ENCODE data around the gene G0S2. TPM values are rescaled to one million over a fixed set of nuclear protein-coding genes. Genes with fewer than 3 reads are reported as not detected.

Gene G0S2
- total and polyA plus RNA-seq, 9 of the 15 experiments (the other 6 are each of a cell fraction or from before 2014, with no cell fraction given) = 0.18 to 65.6 (median 11.4) TPM

GRCh38 chr1:209667708-209668107 is 7.5 kb upstream of the G0S2 start:
- DNase-seq (ENCODE audit: extremely low read depth in 1 of 4, low spot score in 3 of 4) (peak in 1 of 4 experiments; percentile 31), ATAC-seq (peak; percentile 61), FAIRE-seq (no peak)
- H3K27me3 ChIP-seq (ENCODE audit: control insufficient read depth in 2 of 2, insufficient read depth in 2 of 2, low read length in 2 of 2) = no peaks in the 10 kb centered on the region
- H3K9ac ChIP-seq (ENCODE audit: insufficient read depth in 1 of 2, low read depth in 2 of 2, low read length in 2 of 2) = no peak overlapping the region
- H3K36me3 ChIP-seq (ENCODE audit: control insufficient read depth, insufficient read depth, low read length) = no peaks in the 10 kb centered on the region
- no peaks in the 10 kb centered on the region for H3K79me2 ChIP-seq (ENCODE audit: control insufficient read depth, insufficient read depth, low read length)
- BruUV-seq (replicated peaks) = no TSS peak
- no peak overlapping the region for H3K4me3 ChIP-seq
- WGBS (ENCODE audit: insufficient coverage, low coverage, missing lambda C conversion rate) = 7% methylated on average over 4 of the region's 4 CpGs
- H3K4me1 ChIP-seq (replicated peaks in 1 of 2; ENCODE audit: control insufficient read depth in 2 of 2, insufficient read depth in 2 of 2, low read length in 2 of 2) = peaks cover 0 to 18% of the 10 kb centered on the region in 2 experiments; a peak in 3 of 5 replicates
- POLR2A ChIA-PET = interaction anchor here (1.3 kb wide), 2 partner anchors 10 to 15 kb away, joined by 4 to 5 read pairs; no protein-coding TSS in a partner anchor
- CTCF ChIA-PET (ENCODE audit: low intra/inter-chr PET ratio) = no interaction called here
- peak overlapping the region; percentile 35; the same call in 1 of the 2 replicates for H3K4me2 ChIP-seq (ENCODE audit: insufficient read depth, low read length)
- peak overlapping the region; percentile 61; the same call in 1 of the 2 replicates for H2AFZ ChIP-seq (ENCODE audit: low read depth, low read length)
- in situ Hi-C loops (cut with MboI) = no loop called here
- no peaks in the 10 kb centered on the region for H3K9me3 ChIP-seq (replicated peaks; ENCODE audit: control insufficient read depth, insufficient read depth, low read depth, low read length)
- no peaks in the 10 kb centered on the region for H4K20me1 ChIP-seq (replicated peaks; ENCODE audit: control insufficient read depth, insufficient read depth, low read length)
- no peaks in the 10 kb centered on the region for H3K9me1 ChIP-seq (ENCODE audit: control insufficient read depth, insufficient read depth, low read length)
- H3K27ac ChIP-seq (ENCODE audit: extremely low read depth, low read depth, low read length) = no peak overlapping the region
- intact Hi-C loops (cut with micrococcal nuclease) = no loop called here
- TF ChIP-seq RAD21 (CRISPR knock-in tag; conservative IDR thresholded peaks at IDR 0.05 in 1 of 2, IDR thresholded peaks at IDR 0.05 in 1 of 2) = peak; percentile 44 to 66
- TF ChIP-seq CREBBP (IDR thresholded peaks at IDR 0.05; ENCODE audit: low read depth, low read length) = no peak
- 0 out of 4 replicates have a peak, but pooled peaks of 1 of the 2 experiments have one; percentile 8 for TF ChIP-seq NRF1 (conservative IDR thresholded peaks at IDR 0.05 in 1 of 2, IDR thresholded peaks at IDR 0.05 in 1 of 2)
- no peak for TF ChIP-seq NR2C2 (CRISPR knock-in tag; IDR thresholded peaks at IDR 0.05)
- TF ChIP-seq NR2C2 (tag; IDR thresholded peaks at IDR 0.05) = peak; percentile 72; the same call in 1 of the 2 replicates
- TF ChIP-seq MGA (IDR thresholded peaks at IDR 0.05) = peak; percentile 55

All from K562 (cell line).